Activated T-cell treated with anti-CD3 and anti-CD28 coated beads, Interleukin-2, amount 50 U/mL, for 48 hours (primary cell): ENCODE results near the gene FOXO3.
"Not testable (repeated sequence)": the region's sequence is repeated elsewhere in the genome, so short reads cannot be mapped to it uniquely, and the experiment has no call there.

Source experiments
- DNase-seq, 2 experiments: peaks; one replicate each; pipeline ENCODE4 v3.0.0-alpha.2; 2020

Gene FOXO3

DNA sequence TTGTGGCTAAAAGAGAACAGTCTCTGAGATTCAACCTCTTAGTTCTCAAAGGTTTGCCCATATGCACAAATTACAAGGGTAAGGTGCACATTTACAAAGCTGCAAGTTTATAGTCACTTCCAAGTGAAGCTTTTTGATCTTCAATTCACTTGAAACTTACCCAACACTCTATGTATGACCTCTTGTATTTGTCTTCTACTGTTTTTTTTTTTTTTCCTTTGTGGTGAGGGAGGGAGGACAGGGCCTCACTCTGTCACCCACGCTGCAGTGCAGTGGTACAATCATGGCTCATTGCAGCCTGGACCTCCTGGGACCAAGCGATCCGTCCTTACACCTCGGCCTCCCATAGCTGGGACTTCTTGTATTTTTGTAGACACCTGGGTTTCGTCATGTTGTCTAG, 4.5 kb upstream of the FOXO3 start:
- DNase-seq, result no peak

DNA sequence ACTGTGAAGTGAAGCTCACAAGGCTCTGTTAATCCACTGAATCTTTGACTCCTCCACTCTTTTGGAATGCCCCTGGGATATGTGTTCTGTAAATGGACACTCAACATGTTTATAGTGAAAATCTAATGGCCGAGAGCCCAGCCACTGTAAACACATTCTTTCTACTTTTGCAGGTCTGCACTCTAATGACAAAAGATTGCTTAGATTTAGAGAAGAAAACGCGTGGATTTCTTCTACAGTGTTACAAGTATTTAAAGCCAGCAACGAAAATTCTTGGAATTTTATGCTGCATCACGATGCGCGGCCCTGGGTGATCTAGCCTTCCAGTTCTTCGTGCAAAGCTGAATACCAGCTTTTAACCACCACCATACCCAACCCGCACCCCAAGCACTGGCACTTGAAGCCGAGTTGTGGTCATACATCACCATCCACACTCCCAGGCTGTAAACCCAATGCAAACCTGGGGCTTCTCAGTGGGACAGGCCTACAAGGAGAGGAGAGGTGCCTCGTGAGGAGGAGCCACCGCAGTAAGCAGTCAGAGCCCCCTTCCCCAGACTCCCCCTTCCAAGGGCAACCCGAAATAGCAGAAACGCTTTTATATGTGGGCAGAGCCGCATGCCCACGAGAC, 3.7 kb upstream of the FOXO3 start:
- no peak for DNase-seq

GRCh38 chr6:108557494-108558371, 3.0 kb upstream of the FOXO3 start:
- DNase-seq, result peak; percentile 73 to 79

GRCh38 chr6:108558372-108559096, 2.2 kb upstream of the FOXO3 start:
- peak; percentile 93 to 94 for DNase-seq

DNA sequence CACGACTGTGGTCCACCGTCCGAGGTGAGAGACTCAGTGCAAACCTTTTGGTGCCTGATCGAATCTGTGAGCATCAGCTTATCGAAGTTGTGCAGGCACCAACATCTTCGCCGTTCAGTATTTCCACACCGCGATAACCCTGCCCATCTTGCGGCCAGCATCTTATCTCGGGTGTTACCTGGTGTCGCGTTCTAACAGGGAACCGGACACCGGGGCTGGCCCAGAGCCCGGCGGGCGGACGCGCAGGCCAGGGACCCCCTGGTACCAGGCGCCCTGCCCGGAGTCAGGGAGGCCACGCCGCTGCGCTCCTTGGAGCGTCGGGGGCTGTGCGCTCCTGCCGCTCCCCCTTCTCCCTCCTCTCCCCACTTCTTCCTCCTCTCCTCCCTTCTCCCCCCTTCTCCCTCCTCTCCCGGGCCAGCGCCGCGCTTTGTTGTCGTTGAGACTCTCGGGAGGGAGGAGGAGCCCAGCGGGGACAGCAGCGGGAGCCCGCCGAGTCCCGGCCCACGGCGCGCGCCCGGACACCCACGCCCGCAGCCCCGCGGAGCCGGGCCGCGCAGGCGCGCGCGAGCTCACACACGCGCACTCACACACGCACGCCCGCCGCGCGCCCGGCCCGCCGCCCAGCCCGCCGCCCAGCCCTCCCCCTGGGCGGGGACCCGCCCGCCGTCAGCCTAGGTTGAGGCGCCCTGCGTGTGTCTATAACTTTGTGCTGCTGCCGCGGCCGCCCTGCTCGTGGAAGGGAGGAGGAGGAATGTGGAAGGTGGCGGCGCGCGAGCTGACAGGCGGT, 1.4 kb upstream of the FOXO3 start:
- peak; percentile 82 to 86 for DNase-seq

DNA sequence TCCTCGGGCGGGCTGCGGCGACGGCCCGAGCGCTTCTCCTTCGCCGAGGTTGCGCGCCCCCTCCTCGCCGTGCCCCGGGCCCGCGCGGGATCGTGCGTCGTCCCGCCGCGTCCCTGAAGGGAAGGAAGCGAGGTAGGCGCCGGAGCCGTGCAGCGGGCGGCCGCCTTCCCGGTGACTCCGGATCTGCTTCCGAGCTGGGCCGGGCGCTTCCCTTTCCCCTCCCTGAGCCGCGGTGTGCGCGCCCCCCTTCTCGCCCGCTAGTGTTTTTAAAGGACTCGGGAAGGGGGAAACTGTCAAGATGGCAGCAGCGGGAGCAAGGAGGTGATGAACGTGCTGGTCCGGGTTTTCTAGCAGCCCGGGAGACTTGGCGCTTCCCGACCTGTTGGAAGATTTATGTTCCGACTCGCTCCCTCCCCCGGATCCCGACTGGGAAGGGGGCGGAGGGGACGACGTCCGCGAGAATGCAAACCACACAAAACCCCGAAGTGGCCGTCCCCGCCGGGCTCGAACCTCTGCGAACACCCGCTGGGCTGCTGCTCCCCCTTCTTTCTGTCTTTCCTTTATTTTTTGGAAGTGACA, 744 bp upstream of the FOXO3 start:
- DNase-seq, result no peak

GRCh38 chr6:108561309-108561647, 561 bp downstream of the FOXO3 start:
- DNase-seq, result not testable (repeated sequence)

DNA sequence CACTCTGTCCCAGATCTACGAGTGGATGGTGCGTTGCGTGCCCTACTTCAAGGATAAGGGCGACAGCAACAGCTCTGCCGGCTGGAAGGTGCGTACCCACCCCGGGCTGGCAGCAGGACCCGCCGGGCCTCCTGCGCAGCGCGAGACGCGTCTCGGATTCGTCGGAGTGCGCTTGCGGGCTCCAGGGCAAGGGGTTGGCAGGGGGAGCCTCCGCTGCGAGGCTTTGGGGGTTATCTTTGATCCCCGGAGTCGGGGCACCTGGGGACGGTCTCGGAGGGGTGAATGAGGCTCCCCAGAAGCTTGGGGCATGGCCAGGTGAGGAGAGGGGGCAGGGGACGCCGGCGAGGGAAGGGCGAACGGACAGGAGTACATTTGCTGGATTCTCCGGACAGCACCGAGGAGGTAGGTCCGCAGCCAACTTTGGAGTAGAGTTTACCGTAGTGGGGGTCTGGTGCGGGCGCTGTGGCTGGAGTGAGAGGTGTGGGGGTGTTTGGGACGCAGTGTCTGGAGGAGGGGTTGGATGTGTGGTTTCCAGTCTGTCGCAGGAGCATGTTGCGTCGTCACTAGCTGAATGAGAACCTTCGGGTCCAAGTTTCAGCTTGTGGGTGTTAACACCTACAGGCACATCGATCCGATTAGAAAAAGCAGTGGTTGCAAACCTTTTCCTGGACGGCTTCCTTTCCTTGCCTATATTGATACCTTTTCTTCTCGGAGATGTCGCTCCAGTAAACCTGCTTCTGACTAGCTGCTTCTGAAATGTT, 1.2 kb downstream of the FOXO3 start:
- no peak for DNase-seq

GRCh38 chr6:108562503-108562993, 1.8 kb downstream of the FOXO3 start:
- DNase-seq, result no peak

DNA sequence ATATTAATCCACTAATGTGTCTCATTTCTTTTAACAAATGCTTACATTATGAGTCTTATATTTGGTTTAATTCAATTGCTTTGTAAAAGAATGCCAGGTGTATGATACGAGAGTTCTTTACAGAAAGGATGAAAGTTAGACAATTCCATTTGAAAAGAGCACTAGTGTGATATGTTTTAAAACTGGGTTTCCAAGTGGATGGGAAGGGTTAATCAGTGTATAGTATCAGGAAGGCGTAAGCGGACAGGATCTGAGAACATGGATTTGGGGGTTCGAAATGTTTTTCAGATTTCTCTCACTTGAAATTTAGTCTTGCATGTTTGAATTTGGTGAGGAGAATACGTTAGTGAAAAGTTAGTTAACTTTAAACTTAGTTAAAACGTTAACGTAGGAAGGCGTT, 2.6 kb downstream of the FOXO3 start:
- no peak for DNase-seq

DNA sequence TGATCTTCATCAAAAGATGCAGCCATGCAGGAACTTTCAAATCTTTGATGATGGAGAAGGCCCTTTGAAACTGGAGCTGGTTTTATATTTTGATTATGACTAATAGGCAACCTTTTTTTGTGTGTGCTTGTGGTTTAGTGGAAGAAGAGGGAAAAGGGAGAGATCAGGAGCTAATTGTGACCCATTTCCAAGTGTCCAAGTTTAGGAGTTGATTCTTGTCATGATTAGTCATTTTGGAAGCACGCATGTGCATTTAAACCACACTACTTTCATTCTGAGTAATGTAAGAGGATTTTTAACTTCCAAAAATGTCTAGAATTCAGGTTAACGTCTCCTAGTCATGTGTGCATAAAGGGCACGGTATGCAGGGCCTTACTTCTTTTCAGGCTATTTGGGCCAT, 3.5 kb downstream of the FOXO3 start:
- no peak for DNase-seq

DNA sequence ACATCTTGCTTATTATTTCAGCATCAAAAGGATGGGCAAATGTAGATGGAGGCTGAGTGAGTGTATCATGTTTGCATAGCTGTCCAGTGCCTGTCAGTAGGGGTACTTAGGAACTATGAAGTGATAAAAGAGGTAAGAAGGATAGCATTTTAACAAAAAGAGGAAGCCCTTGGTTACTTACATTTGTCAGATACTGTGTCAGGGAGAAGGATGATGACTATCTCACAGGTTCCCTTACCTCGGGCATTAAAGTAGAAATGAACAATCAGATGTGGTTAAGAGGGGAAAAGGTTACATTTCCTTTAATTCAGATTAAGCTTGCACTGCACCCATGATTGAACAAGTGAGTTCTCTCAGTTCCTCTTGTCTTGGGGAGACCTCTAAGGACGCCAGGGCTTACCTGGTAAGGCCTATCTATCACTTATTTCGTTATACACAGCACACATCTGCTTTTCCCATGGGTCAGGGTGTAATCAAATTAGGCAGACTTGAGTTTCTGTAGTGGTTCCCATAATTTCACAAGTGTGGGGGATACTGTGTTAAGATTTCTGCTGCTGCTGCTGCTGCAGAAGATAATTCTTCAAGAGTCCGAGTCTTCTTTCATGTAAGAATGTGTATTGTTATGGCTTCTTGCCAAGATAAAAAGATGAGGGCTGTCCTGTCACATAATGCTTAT, 4.5 kb downstream of the FOXO3 start:
- DNase-seq, result no peak

DNA sequence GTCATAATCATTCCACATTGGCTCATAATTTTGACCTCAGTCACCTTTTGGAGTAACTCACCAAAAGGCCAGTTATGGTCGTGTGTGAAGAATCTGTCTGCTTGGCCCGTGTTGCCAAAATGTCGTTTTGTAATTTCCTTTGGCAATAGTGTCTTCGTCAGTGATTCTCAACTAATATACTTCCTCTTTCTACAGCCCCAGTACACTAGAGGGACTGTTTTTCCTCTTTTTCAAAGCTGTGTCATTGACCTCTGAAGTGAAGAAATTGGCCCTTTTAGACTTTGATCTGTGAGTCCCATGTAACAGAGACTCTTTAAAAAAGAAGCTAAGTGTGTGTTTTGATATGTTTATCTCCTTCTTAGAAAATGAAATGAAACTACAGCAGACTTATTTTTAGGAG, 5.2 kb downstream of the FOXO3 start:
- DNase-seq, result no peak

DNA sequence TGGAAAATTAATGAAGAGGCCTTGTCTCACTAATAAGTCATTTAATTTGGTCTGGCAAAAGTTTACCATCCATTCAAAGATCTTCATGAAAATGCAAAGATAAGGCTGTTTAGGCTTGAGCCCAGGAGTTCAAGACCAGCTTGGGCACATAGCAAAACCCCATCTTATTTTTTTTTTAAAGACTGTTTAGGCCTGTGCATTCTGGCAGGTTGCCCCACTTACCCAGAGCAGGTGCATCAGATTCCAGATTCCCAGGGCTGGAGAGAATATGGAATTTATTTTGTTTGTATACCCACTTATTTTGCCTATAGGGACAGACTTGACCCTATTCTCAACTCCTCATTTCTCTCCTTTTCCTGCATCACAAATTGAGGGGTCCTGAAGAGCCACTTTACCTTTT, 5.7 kb downstream of the FOXO3 start:
- DNase-seq, result no peak

DNA sequence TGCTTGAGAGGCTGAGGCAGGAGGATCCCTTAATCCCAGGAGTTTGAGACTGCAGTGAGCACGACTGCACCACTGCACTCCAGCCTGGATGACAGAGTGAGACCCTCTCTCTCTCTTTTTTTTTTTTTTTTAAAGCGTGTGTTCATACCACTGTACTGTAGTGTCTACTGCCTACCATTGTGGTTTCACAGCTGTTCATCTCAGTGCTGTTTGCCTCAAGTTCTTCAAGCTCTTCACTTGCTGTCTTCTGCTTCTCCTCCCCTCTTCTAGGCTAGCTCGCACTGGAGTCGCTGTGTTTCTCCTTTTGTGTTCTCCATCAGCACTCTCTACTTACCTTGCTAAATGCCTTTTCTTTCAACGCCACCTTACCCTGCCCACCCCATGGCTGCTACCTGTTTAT, 7.4 kb downstream of the FOXO3 start:
- no peak for DNase-seq

GRCh38 chr6:108568551-108569305, 8.0 kb downstream of the FOXO3 start:
- DNase-seq, result no peak

DNA sequence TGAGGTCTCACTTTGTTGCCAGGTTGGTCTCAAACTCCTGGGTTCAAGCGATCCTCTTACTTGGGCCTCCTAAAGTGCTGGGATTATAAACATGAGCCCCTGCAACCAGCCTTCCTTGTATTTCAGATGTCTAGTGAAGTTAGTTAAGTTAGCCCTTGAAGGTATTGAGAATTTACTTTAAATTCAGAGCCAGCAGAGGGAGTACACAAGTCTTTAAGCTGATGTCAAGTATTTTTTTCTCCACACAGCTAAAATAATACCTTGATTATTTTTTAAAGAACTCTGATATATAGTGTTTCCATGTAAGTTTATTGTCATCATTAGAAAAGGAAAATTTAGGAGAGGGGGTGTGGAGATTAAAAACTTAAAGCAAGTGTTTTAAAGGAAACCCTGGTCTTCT, 9.8 kb downstream of the FOXO3 start:
- DNase-seq, result no peak

DNA sequence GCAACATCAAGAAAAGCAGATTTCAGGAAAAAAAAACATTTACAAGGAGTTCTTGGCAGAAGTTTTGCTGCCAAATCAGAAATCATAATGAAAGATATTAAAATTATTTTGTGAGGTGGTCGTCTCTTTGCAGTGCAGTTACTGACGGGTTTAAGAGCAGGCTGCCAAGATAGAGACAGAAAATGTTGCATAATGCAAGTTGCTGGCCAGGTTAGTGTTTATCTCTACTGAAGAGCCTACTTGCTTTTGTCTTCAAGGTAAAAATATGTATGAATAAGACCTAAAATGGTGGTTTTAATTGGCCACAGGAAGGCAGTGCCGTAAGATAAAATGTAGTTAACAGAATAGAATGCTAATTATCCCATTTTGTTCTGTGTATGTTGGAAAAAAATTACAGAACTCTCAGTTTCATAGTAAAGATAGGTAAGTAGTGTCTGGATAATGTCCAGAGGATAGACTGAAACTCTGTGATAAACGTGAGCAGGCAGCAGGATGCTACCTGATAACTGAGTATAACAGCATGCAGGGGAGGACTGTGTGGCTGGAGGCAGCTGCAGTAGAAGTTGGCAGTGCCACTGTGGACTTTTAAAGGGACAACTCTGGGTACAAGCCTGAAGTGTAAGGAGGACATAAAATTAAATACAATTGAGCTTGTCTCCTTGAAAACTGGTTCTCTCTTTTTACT, 13.9 kb downstream of the FOXO3 start:
- DNase-seq, result no peak

DNA sequence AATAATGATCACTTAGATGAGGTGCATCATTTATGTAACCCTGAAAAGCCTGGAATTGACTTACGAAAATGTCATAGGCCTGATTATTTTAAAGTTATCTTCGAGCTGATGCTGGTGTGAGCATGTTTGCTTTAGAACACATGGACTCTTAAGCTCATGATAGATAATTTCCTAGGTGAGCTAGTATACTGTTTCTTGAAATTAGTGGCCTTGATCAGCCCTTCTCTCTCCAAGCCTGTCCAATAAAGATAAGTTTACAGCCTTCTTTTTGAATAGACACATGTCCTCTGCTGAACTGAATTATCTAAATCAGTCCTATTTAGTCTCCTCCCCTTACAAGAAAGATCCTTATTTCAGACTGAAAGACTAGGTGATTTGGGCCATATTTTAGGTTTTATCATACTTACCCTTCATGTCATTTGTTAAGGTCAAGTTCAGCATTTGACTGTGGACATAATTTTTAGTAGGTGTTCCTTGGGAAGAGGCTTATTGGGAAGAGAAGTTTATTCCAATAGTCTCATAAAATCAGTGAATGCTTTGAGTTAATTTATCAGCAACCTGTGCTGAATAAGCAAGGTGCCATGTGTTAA, 15.3 kb downstream of the FOXO3 start:
- no peak for DNase-seq
